NCI-H1105 treated with DMSO at 0.1 percent for 48 hours (cell line): ENCODE measurements around the gene EDAR.
A peak's percentile ranks its signal among the peaks of the same experiment; 100 is the strongest.

ENCODE experiments used
- DNase-seq: peaks from one replicate; lab custom pipeline; 2025; lab: John Stamatoyannopoulos, UW

Gene EDAR

GRCh38 chr2:108908713-108909070, 80.3 kb downstream of the EDAR start:
- no peak for DNase-seq

GRCh38 chr2:108907822-108908712, 81.0 kb downstream of the EDAR start:
- DNase-seq: no peak

GRCh38 chr2:108906403-108907077, 82.5 kb downstream of the EDAR start:
- no peak for DNase-seq

DNA sequence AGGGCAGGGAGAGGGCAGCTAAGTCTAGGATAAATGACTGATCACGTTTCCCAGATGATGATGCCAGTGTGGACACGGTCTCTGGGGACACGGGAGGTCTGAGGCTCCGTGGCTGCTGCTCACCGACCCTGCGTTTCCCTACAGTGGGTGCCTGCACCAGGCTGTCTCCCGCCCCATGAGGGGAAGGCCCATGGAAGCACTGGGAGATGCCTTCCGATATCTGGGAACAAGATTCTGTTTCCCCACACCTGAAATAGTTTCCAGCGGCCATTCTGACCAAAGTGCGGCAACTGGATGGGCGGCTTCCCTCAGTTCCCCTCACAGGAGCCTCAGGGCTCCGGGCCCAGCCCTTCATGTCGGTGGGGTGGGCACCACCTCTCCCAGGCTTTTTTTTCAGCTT, 83.1 kb downstream of the EDAR start:
- DNase-seq: no peak

GRCh38 chr2:108905176-108905575, 83.8 kb downstream of the EDAR start:
- DNase-seq: no peak

DNA sequence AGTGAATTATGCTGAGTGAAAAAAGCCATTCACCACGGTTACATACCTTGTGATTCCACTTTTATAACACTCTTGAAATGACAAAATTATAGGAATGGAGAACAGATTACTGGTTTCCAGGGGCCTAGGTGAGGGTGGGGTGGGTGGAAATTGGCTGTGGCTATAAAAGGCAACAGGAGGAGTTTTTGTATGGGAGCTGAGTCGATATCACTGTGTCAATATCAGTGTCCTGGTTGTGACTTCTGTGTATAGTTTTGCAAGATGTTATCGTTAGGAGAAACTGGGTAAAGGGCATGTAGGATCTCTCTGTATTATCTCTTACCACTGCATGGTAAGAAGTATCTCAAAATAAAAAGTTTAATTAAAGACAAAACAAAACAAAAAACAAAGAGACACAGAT, 84.3 kb downstream of the EDAR start:
- no peak for DNase-seq

GRCh38 chr2:108898315-108899082, 90.5 kb downstream of the EDAR start:
- no peak for DNase-seq

- no peak for DNase-seq
These were observed 92.3 kb downstream of the EDAR start for GRCh38 chr2:108896741-108897140.

- no peak for DNase-seq
These were observed 93.8 kb downstream of the EDAR start for GRCh38 chr2:108895188-108895587.

DNA sequence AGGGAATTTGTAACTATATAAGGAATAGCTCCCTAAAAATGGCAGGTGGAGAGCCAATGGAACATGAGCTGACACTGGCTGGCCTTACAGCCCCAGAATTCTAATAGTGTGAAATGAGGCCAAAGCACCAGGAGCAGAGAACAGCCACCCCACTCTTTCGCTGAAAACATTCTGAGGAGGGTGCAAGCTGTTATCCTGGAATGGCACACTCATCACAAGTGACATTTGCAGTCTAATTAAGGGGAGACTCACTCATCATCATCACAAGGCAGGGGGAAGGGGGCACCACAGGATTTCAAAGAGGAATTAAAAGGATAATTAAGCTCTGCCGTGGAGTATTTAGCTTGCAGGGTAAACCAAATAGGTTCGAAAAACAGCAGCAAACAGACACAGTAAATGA, 94.3 kb downstream of the EDAR start:
- DNase-seq: no peak

GRCh38 chr2:108893277-108893676, 95.7 kb downstream of the EDAR start:
- no peak for DNase-seq

DNA sequence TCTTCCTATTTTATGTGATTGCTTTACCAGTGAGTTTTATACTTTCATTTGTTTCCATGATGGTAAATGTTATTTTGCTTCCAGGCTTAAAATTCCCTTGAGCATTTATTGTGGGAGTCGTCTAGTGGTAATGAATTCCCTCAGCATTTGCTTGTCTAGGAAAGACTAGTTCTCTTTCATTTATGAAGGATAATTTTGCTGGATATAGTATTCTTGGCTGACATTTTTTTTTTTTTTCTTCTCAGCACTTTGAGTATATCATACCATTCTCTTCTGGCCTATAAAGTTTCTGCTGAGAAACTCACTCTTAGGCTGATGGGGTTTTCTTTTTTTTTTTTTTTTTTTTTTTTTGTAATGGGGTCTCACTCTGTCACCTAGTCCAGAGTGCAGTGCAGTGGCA, 99.1 kb downstream of the EDAR start:
- no peak for DNase-seq

GRCh38 chr2:108884619-108885018, 104.4 kb downstream of the EDAR start:
- peak; percentile 44 for DNase-seq

GRCh38 chr2:108878276-108878675, 110.7 kb downstream of the EDAR start:
- no peak for DNase-seq

DNA sequence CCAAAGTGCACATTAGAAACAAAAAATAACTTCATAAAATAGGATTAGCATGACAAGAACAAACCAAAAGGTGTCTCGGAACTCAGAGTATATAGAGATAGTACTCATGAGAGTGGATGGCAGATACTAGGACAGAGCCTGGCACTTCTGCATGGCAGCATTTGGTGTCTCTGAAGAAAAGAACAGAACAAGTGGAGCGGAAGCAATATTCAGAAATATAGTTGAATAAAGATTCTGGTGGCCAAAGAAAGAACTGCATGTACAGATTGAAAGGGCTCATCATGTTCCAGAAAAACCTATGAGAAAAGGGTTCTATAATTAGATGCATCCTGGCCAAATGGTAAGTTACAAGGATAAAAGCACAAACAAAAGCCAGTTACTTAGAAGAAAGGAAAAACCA, 111.5 kb downstream of the EDAR start:
- DNase-seq: no peak

- DNase-seq: no peak
These were observed 118.9 kb downstream of the EDAR start for GRCh38 chr2:108870069-108870644.

DNA sequence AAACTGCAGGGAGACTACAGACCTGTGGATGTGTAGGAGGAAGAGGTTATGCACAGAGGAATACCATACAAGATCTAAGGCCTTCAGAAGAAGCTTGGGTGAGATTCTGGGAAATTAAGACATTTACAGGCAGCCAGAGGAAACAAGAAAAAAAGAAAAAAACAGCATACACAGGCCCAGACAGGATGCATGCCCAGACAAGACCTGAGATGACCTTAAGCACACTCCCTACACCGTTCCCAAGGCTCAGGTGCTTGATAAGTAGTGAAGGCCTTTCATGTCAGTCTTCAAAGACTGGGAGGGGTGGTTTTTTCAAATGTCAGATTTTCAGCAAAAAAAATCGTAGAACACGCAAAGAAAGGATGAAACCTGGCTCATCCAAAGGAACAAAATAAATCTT, 119.5 kb downstream of the EDAR start:
- DNase-seq: no peak

GRCh38 chr2:108868911-108869310, 120.1 kb downstream of the EDAR start:
- DNase-seq: no peak

- DNase-seq: no peak
These were observed 123.0 kb downstream of the EDAR start for GRCh38 chr2:108866041-108866440.

- no peak for DNase-seq
These were observed 130.1 kb downstream of the EDAR start for GRCh38 chr2:108858894-108859293.

GRCh38 chr2:108855194-108855593, 133.8 kb downstream of the EDAR start:
- DNase-seq: peak; percentile 38

DNA sequence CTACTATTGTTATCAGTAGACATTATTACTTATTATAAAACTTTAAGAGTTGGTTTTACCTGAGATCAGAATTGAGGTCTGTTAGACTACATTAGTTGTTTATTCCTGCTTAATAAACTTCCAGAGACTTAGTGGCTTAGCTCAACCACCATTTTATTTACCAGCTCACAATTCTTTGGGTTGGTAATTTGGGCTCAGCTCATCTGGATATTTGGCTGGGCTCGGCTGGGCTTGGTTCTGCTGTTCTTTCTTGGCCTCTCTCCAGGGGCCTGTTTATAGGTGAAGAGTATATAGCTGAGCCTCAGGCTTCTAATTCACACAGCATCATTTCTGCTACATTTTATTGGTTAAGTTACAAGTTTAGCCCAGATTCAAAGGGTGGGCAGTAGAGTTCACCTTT, 134.5 kb downstream of the EDAR start:
- DNase-seq: no peak
